ENCODE data around the gene ACSS3. TPM values are rescaled to one million over a fixed set of nuclear protein-coding genes. Genes with fewer than 3 reads are reported as not detected.

Gene ACSS3
- total and polyA plus RNA-seq, 2 of the 8 experiments (the other 6 are each of a cell fraction or from before 2014, with no cell fraction given) = 14.4 to 24.0 TPM

GRCh38 chr12:81176796-81177195, 98.9 kb downstream of the ACSS3 start:
- Histone ChIP-seq H3K14ac (ENCODE audit: insufficient read length) (no peak overlapping the region), H2BK20ac (ENCODE audit: low read length) (no peak overlapping the region), H4K91ac (replicated peaks; ENCODE audit: insufficient read length, low read length) (no peak overlapping the region), H3K79me1 (ENCODE audit: low read depth, low read length) (no peaks in the 10 kb centered on the region), H3K18ac (ENCODE audit: extremely low read depth, low read length) (no peak overlapping the region), H3K79me2 (ENCODE audit: control insufficient read depth in 1 of 2, insufficient read depth in 2 of 2, low read length in 2 of 2) (no peaks in the 10 kb centered on the region), H3K27ac (ENCODE audit: low read depth, low read length) (no peak overlapping the region), H3K36me3 (ENCODE audit: control insufficient read depth in 2 of 4, insufficient read depth in 4 of 4, low read length in 3 of 4) (peaks cover 0 to 10% (median 4%) of the 10 kb centered on the region in 4 experiments; a peak in 3 of 8 replicates), H3K4me3 (ENCODE audit: extremely low read depth in 1 of 4, insufficient read depth in 2 of 4, low read depth in 3 of 4, low read length in 4 of 4) (no peak overlapping the region), H3K56ac (replicated peaks; ENCODE audit: insufficient read length, low read depth, low read length) (no peak overlapping the region), H2AFZ (ENCODE audit: low read length) (no peak overlapping the region), H3K23me2 (ENCODE audit: low read depth, low read length) (no peaks in the 10 kb centered on the region), H3K9me3 (ENCODE audit: insufficient read depth in 2 of 2, low read depth in 1 of 2, low read length in 1 of 2) (no peaks in the 10 kb centered on the region), H2BK15ac (ENCODE audit: low read length) (no peak overlapping the region), H3K4me2 (ENCODE audit: insufficient read depth in 1 of 2, low read depth in 2 of 2, low read length in 2 of 2) (no peak overlapping the region), H4K5ac (ENCODE audit: insufficient read length, low read depth, low read length) (no peak overlapping the region), H2AK5ac (ENCODE audit: low read depth, low read length) (no peak overlapping the region), H3K4me1 (replicated peaks in 1 of 4; ENCODE audit: control insufficient read depth in 3 of 4, insufficient read depth in 4 of 4, low read length in 3 of 4) (no peaks in the 10 kb centered on the region), H4K20me1 (replicated peaks in 1 of 2; ENCODE audit: control insufficient read depth in 1 of 2, insufficient read depth in 2 of 2, low read length in 2 of 2) (no peaks in the 10 kb centered on the region), H3K27me3 (replicated peaks in 1 of 4; ENCODE audit: control insufficient read depth in 3 of 4, extremely low read depth in 1 of 4, insufficient read depth in 3 of 4, low read length in 3 of 4) (no peaks in the 10 kb centered on the region), H4K8ac (ENCODE audit: extremely low read depth, insufficient read depth, low read length) (no peak overlapping the region), H2BK12ac (ENCODE audit: low read depth, low read length) (no peak overlapping the region), H3K9ac (replicated peaks in 1 of 4; ENCODE audit: extremely low read depth in 1 of 4, low read depth in 3 of 4, low read length in 3 of 4) (no peak overlapping the region), H2BK120ac (replicated peaks; ENCODE audit: low read depth, low read length) (no peak overlapping the region), H2BK5ac (ENCODE audit: low read depth, low read length) (no peak overlapping the region), H3K4ac (replicated peaks; ENCODE audit: insufficient read length, low read depth, low read length) (no peak overlapping the region), H3K23ac (ENCODE audit: insufficient read length) (no peak overlapping the region)
- ChIA-PET CTCF (ENCODE audit: partially characterized antibody) (interaction anchor here (0.6 kb wide), 1 partner anchor 91 kb away, joined by 4 read pairs; no protein-coding TSS in a partner anchor), POLR2A (ENCODE audit: partially characterized antibody) (no interaction called here)
- DNase-seq (ENCODE audit: low read depth in 1 of 2, low spot score in 2 of 2) = no peak
- FAIRE-seq = no peak
- 92% methylated on average over 1 of the region's 1 CpG; no CpG with 5 or more reads in 1 of the 2 experiments for WGBS, 2 experiments (ENCODE audit: extremely low coverage in 1 of 2, insufficient coverage in 1 of 2, insufficient read length in 1 of 2, insufficient replicate concordance in 2 of 2, low coverage in 1 of 2, low lambda C conversion rate in 2 of 2, missing lambda C conversion rate in 1 of 2)

All from H1 (cell line).